ENCODE results near the gene SERPINB10. TPM values are rescaled to one million over a fixed set of nuclear protein-coding genes. Genes with fewer than 3 reads are reported as not detected.

SERPINB10 gene, protein sequence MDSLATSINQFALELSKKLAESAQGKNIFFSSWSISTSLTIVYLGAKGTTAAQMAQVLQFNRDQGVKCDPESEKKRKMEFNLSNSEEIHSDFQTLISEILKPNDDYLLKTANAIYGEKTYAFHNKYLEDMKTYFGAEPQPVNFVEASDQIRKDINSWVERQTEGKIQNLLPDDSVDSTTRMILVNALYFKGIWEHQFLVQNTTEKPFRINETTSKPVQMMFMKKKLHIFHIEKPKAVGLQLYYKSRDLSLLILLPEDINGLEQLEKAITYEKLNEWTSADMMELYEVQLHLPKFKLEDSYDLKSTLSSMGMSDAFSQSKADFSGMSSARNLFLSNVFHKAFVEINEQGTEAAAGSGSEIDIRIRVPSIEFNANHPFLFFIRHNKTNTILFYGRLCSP
- total RNA-seq (not detected), polyA plus RNA-seq (ENCODE audit: insufficient read depth, low read depth, low replicate concordance) (not detected)
- long read RNA-seq, donor 1: 0 reads
- long read RNA-seq, donor 2: 0 reads
- long read RNA-seq, donor 3: 0 reads
- long read RNA-seq, donor 4: 0 reads
- long read RNA-seq, donor 5: 0 reads
- long read RNA-seq, donor 6: 0 reads
- long read RNA-seq, donor 7: 0 reads
- long read RNA-seq, donor 8: 0 reads
- long read RNA-seq, donor 9: 0 reads
- long read RNA-seq, donor 10: 0 reads

DNA sequence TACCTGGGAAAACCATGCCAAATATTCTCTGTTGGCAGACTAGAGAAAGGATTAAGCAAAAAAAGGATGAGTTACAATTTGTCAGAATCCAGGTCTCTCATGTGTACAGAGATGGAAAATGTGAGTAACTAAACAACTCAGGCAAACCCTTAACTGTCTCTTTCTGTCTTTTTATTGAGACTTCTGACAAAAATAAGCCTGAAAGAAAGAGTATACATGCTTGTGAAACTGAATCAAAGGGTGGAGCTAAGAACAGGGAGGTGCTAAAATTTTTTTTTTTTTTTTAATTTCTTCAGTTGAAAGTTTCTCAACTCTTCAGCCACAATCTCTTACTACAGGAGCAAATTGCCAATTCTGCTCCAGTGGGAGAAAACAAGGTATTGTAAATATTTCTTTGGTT is at the start of gene SERPINB10:
SERPINB10 (plus strand) TSS at position 295 of the 400 bp plus-strand sequence. CDS start 7,553 bp downstream, outside the sequence.
- Histone ChIP-seq H3K9me3 (ENCODE audit: control insufficient read depth in 2 of 3, insufficient read depth in 1 of 3, low read length in 3 of 3) (no peaks in the 10 kb centered on the region), H3K4me1 (ENCODE audit: control insufficient read depth in 2 of 3, insufficient read depth in 2 of 3, low read depth in 1 of 3, low read length in 3 of 3) (no peaks in the 10 kb centered on the region), H3K27ac (ENCODE audit: low read depth in 2 of 2, low read length in 2 of 2) (no peak within 1 kb of the TSS), H3K36me3 (ENCODE audit: control insufficient read depth in 2 of 3, insufficient read depth in 3 of 3, low read length in 3 of 3) (no peaks in the 10 kb centered on the region), H3K27me3 (ENCODE audit: control insufficient read depth, insufficient read depth, low read length) (no peaks in the 10 kb centered on the region), H3K9ac (ENCODE audit: low read length in 3 of 3) (no peak within 1 kb of the TSS), H3K4me3 (ENCODE audit: low read length in 3 of 3) (no peak within 1 kb of the TSS)
- intact Hi-C loops (cut with DNase I): no loop called here
- no peak for DNase-seq
- TF ChIP-seq, protein P1, sequence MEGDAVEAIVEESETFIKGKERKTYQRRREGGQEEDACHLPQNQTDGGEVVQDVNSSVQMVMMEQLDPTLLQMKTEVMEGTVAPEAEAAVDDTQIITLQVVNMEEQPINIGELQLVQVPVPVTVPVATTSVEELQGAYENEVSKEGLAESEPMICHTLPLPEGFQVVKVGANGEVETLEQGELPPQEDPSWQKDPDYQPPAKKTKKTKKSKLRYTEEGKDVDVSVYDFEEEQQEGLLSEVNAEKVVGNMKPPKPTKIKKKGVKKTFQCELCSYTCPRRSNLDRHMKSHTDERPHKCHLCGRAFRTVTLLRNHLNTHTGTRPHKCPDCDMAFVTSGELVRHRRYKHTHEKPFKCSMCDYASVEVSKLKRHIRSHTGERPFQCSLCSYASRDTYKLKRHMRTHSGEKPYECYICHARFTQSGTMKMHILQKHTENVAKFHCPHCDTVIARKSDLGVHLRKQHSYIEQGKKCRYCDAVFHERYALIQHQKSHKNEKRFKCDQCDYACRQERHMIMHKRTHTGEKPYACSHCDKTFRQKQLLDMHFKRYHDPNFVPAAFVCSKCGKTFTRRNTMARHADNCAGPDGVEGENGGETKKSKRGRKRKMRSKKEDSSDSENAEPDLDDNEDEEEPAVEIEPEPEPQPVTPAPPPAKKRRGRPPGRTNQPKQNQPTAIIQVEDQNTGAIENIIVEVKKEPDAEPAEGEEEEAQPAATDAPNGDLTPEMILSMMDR (IDR thresholded peaks at IDR 0.05; ENCODE audit: borderline replicate concordance, extremely low read depth, insufficient read depth): no peak
- FAIRE-seq: no peak

DNA sequence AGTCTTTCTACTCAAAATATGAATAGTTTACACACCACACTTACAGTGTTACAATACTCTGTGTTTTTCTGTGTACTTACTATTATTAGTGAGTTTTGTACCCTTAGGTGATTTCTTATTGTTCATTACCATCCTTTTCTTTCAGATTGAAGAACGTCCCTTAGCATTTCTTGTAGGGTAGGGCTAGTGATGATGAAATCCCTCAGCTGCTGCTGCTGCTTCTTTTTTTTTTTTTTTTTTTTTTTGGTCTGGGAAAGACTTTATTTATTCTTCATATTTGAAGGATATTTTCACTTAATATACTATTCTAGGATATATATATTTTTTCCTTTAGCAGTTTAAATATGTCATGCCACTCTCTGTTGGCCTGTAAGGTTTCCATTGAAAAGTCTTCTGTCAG is 49.3 kb upstream of the SERPINB10 start:
- no peak overlapping the region for H3K9ac ChIP-seq (ENCODE audit: low read length in 3 of 3)
- TF ChIP-seq, protein P1 (IDR thresholded peaks at IDR 0.05; ENCODE audit: borderline replicate concordance, extremely low read depth, insufficient read depth): no peak
- H3K9me3 ChIP-seq (ENCODE audit: control insufficient read depth in 2 of 3, insufficient read depth in 1 of 3, low read length in 3 of 3): peaks cover 0 to 3% (median 2%) of the 10 kb centered on the region in 3 donors
- no peaks in the 10 kb centered on the region for H3K4me1 ChIP-seq (ENCODE audit: control insufficient read depth in 2 of 3, insufficient read depth in 2 of 3, low read depth in 1 of 3, low read length in 3 of 3)
- FAIRE-seq (no peak), DNase-seq (no peak)
- no peaks in the 10 kb centered on the region for H3K27me3 ChIP-seq (ENCODE audit: control insufficient read depth, insufficient read depth, low read length)
- no peak overlapping the region for H3K4me3 ChIP-seq (ENCODE audit: low read length in 3 of 3)
- H3K27ac ChIP-seq (ENCODE audit: low read depth in 2 of 2, low read length in 2 of 2): no peak overlapping the region
- intact Hi-C loops (cut with DNase I): no loop called here
- H3K36me3 ChIP-seq (ENCODE audit: control insufficient read depth in 2 of 3, insufficient read depth in 3 of 3, low read length in 3 of 3): no peaks in the 10 kb centered on the region

DNA sequence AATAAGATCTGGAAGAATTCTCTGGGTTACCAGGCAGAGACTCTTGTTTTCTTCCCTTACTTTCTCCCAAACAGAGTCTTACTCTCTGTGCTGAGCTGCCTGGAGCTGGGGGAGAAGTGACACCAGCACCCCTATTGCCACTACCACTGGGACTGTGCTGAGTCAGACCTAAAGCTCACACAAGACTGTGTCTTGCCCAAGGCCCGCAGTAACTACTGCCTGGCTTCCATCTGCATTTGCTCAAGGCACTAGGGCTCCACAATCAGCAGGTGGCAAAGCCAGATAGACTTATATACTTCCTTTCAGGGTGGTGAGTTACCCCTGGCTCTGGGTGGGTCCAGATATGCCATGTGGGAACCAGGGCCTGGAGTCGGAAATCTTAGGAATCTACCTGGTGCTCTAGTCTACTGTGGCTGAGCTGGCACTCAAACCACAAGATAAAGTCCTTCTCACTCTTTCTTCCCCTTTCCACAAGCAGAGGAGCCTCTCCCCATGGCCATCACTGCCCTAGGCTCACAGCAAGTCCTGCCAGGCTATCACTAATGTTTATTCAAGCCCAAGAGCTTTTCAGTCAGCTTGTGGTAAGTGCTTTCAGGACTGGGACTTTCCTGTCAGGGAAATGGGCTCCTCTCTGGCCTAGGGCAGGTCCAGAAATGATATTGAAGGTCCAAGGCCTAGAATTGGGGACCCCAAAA is 47.8 kb upstream of the SERPINB10 start:
- Histone ChIP-seq H3K27ac (ENCODE audit: low read depth in 2 of 2, low read length in 2 of 2) (no peak overlapping the region), H3K4me3 (ENCODE audit: low read length in 3 of 3) (no peak overlapping the region), H3K9ac (ENCODE audit: low read length in 3 of 3) (no peak overlapping the region), H3K36me3 (ENCODE audit: control insufficient read depth in 2 of 3, insufficient read depth in 3 of 3, low read length in 3 of 3) (no peaks in the 10 kb centered on the region), H3K27me3 (ENCODE audit: control insufficient read depth, insufficient read depth, low read length) (no peaks in the 10 kb centered on the region), H3K9me3 (ENCODE audit: control insufficient read depth in 2 of 3, insufficient read depth in 1 of 3, low read length in 3 of 3) (peaks cover 0 to 2% (median 2%) of the 10 kb centered on the region in 3 donors), H3K4me1 (ENCODE audit: control insufficient read depth in 2 of 3, insufficient read depth in 2 of 3, low read depth in 1 of 3, low read length in 3 of 3) (no peaks in the 10 kb centered on the region)
- DNase-seq: no peak
- intact Hi-C loops (cut with DNase I): no loop called here
- TF ChIP-seq, protein P1 (IDR thresholded peaks at IDR 0.05; ENCODE audit: borderline replicate concordance, extremely low read depth, insufficient read depth): no peak
- FAIRE-seq: no peak

Measured in kidney (tissue), 22 donors.